SK-N-SH (cell line): ENCODE results near the gene REC8. TPM values are rescaled to one million over a fixed set of nuclear protein-coding genes. Genes with fewer than 3 reads are reported as not detected.

Experiments
- CTCF ChIA-PET: fragments of 300-600, 350-600 bp; formaldehyde crosslinking; extraction: SDS; loops from one replicate; lab custom pipeline; 2021; lab: Yijun Ruan, JAX
- POLR2A ChIA-PET: fragments of 350-600 bp; sonication (Branson Sonifier 250); formaldehyde crosslinking; extraction: SDS; loops from one replicate; lab custom pipeline; 2020; ENCODE audit warnings: antibody characterized with exemption, inconsistent platforms; lab: Yijun Ruan, JAX
- DNase-seq: peaks from one replicate; pipeline ENCODE4 v3.0.0; 2012
- H2AFZ ChIP-seq: fragments of 200-600 bp; sonication (generic); 2 replicates; pipeline ENCODE4 v1.8.1; 2016; ENCODE audit warnings: antibody characterized with exemption, mild to moderate bottlenecking, low read depth
- H3F3A ChIP-seq: fragments of 200-600 bp; sonication (generic); replicated peaks from 2 replicates; pipeline ENCODE3; 2016; ENCODE audit warnings: antibody characterized with exemption, mild to moderate bottlenecking; ENCODE audit not compliant: insufficient read depth
- H3K27ac ChIP-seq, 2 experiments: fragments of 200-500 bp in 1 of 2; fragments of 200-600 bp in 1 of 2; sonication (Bioruptor generic) in 1 of 2; sonication (generic), shearing (Covaris generic) in 1 of 2; 2 replicates each; pipeline versions ENCODE4 v1.5.1 to v1.6.1; 2014 to 2016; ENCODE audit warnings: low read depth in 2 of 2, inconsistent platforms in 1 of 2, low read length in 1 of 2, mild to moderate bottlenecking in 1 of 2, mixed read lengths in 1 of 2
- H3K27me3 ChIP-seq: fragments of 200-600 bp; sonication (generic), shearing (Covaris generic); 2 replicates; pipeline ENCODE4 v1.6.1; 2016; ENCODE audit warnings: mixed run types; ENCODE audit not compliant: insufficient read depth
- H3K36me3 ChIP-seq, 2 experiments: fragments of 200-500 bp in 1 of 2; fragments of 200-600 bp in 1 of 2; sonication (Bioruptor generic) in 1 of 2; sonication (generic) in 1 of 2; replicated peaks in 1 of 2; 2 replicates each; pipeline versions ENCODE3 to v1.5.1; 2014 to 2016; ENCODE audit warnings: low read length in 1 of 2, mild to moderate bottlenecking in 1 of 2; ENCODE audit not compliant: insufficient read depth in 2 of 2, control insufficient read depth in 1 of 2
- H3K4me1 ChIP-seq, 2 experiments: fragments of 200-500 bp in 1 of 2; fragments of 200-600 bp in 1 of 2; sonication (Bioruptor generic) in 1 of 2; sonication (generic), shearing (Covaris generic) in 1 of 2; 2 replicates each; pipeline versions ENCODE4 v1.5.1 to v1.6.1; 2014 to 2016; ENCODE audit warnings: low read depth in 1 of 2, low read length in 1 of 2, mixed run types in 1 of 2; ENCODE audit not compliant: insufficient read depth in 2 of 2, control insufficient read depth in 1 of 2
- H3K4me2 ChIP-seq: fragments of 200-600 bp; sonication (generic), shearing (Covaris generic); 2 replicates; pipeline ENCODE4 v1.6.1; 2017; ENCODE audit warnings: mixed run types
- H3K4me3 ChIP-seq, 2 experiments: fragments of 200-500 bp in 1 of 2; fragments of 200-600 bp in 1 of 2; sonication (Bioruptor generic) in 1 of 2; sonication (generic), shearing (Covaris generic) in 1 of 2; 2 replicates each; pipeline versions ENCODE4 v1.5.1 to v1.8.1; 2014 to 2016; ENCODE audit warnings: low read depth in 2 of 2, inconsistent platforms in 1 of 2, low read length in 1 of 2, mild to moderate bottlenecking in 1 of 2, mixed read lengths in 1 of 2, moderate library complexity in 1 of 2
- H3K79me2 ChIP-seq: fragments of 200-600 bp; sonication (generic); 2 replicates; pipeline ENCODE4 v1.8.1; 2017; ENCODE audit warnings: mild to moderate bottlenecking; ENCODE audit not compliant: insufficient read depth
- H3K9ac ChIP-seq: fragments of 200-600 bp; sonication (generic); 2 replicates; pipeline ENCODE4 v1.6.1; 2017; ENCODE audit warnings: mixed run types
- H3K9me2 ChIP-seq: fragments of 200-600 bp; sonication (generic); 2 replicates; pipeline ENCODE4 v1.6.1; 2017; ENCODE audit warnings: mixed run types
- H3K9me3 ChIP-seq: fragments of 200-600 bp; sonication (generic); 2 replicates; pipeline ENCODE4 v1.6.1; 2017; ENCODE audit warnings: mixed run types, mild to moderate bottlenecking, moderate library complexity
- H4K20me1 ChIP-seq: fragments of 200-600 bp; sonication (generic); 2 replicates; pipeline ENCODE4 v1.6.1; 2017; ENCODE audit warnings: mild to moderate bottlenecking, mixed run types; ENCODE audit not compliant: insufficient read depth
- WGBS: methylation state at CpG from one replicate; pipeline ENCODE4 v1.1.6; 2017; ENCODE audit warnings: low lambda C conversion rate; 5-methylcytosine and 5-hydroxymethylcytosine counted together
- polyA plus RNA-seq, 3 experiments: library from polyadenylated mRNA; depleted of rRNA; stranded (reverse); fragments of >200 nt; gene quantifications; 2 replicates each; pipeline ENCODE4 v1.2.3, GENCODE V29; 2012
- small RNA-seq, 7 experiments: library from RNA; depleted of rRNA; stranded (forward); fragments of <200 nt; gene quantifications; one replicate each; pipeline ENCODE3, GENCODE V24; 2012
- TF ChIP-seq, protein P1 (sequence below): IDR thresholded peaks from 2 replicates; pipeline ENCODE4 v1.4.0; 2012; ENCODE audit warnings: low read depth, borderline replicate concordance

Gene REC8
- polyA plus RNA-seq, 1 of the 3 experiments (the other 2 are of a cell fraction) = 23.2 TPM

DNA sequence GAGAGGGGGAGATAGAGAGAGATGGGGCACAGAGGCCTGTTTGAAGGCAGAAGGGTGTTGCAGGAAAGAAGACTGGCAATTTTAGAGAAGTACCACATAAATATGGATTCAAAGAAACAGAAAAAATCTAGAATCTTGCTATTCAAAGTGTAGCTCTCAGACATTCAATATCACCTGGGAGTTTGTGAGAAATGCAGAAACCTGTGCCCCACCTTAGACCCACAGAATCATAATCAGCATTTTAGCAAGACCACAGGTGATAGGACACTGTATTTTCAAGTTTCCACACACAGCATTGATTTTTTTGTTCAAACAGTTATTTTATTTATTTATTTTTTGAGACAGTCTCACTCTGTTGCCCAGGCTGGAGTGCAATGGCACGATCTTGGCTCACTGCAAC, 57.0 kb downstream of the REC8 start:
- CTCF ChIA-PET = interaction anchor here (0.8 to 2.1 kb wide), 2 partner anchors 13 to 68 kb away, joined by 3 to 11 read pairs; partner anchors contain the start of genes IRF9 and MDP1
- WGBS = 0% methylated on average over 1 of the region's 1 CpG

More for the DNA sequence above, 57.0 kb downstream of the REC8 start:
- Histone ChIP-seq H3K4me2 (no peak overlapping the region), H3K79me2 (peaks cover 95% of the 10 kb centered on the region), H3K4me3 (no peak overlapping the region), H4K20me1 (peaks cover 9% of the 10 kb centered on the region), H3K9me2 (no peaks in the 10 kb centered on the region), H3K9ac (no peak overlapping the region), H3F3A (peaks cover 29% of the 10 kb centered on the region), H3K27me3 (no peaks in the 10 kb centered on the region), H2AFZ (no peak overlapping the region), H3K4me1 (peaks cover 19 to 29% of the 10 kb centered on the region in 2 experiments; a peak in 3 of 4 replicates), H3K27ac (no peak overlapping the region), H3K9me3 (no peaks in the 10 kb centered on the region), H3K36me3 (peaks cover 6 to 22% of the 10 kb centered on the region in 2 experiments)
- DNase-seq = no peak
- POLR2A ChIA-PET = no interaction called here
- TF ChIP-seq, protein P1, sequence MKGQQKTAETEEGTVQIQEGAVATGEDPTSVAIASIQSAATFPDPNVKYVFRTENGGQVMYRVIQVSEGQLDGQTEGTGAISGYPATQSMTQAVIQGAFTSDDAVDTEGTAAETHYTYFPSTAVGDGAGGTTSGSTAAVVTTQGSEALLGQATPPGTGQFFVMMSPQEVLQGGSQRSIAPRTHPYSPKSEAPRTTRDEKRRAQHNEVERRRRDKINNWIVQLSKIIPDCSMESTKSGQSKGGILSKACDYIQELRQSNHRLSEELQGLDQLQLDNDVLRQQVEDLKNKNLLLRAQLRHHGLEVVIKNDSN = no peak

Small RNA genes lying within 50 kb of the gene (small RNA-seq; reads per million reads assigned to genes)
- 0 to 0.59 (median 0) reads per million in 7 experiments for gene AL136295.4
- 0 to 0.59 (median 0) reads per million in 7 experiments for gene CHMP4A
- gene IPO4 = 0 to 1.1 (median 0) reads per million in 7 experiments
- 0 to 1.1 (median 0.29) reads per million in 7 experiments for gene IRF9
- gene MDP1 = 0 to 1.1 (median 0) reads per million in 7 experiments
- gene RNA5SP383 = 0 to 223 (median 0) reads per million in 7 experiments

Other genes starting within 250 kb of the REC8 start
- 42.3 and 50.5 TPM in 2 replicates for gene DHRS4, start 218.3 kb upstream of the REC8 start, polyA plus RNA-seq (2012; rRNA removed)
- 12.1 and 14.6 TPM in 2 replicates for gene DHRS4L2, start 183.2 kb upstream of the REC8 start, polyA plus RNA-seq (2012; rRNA removed)
- 0.32 and 0.43 TPM in 2 replicates for gene CARMIL3, start 120.1 kb upstream of the REC8 start, polyA plus RNA-seq (2012; rRNA removed)
- not detected in 2 replicates for gene CPNE6, start 100.5 kb upstream of the REC8 start, polyA plus RNA-seq (2012; rRNA removed)
- 16.2 and 16.6 TPM in 2 replicates for gene PCK2, start 77.8 kb upstream of the REC8 start, polyA plus RNA-seq (2012; rRNA removed)
- gene DCAF11, start 57.3 kb upstream of the REC8 start, polyA plus RNA-seq (2012; rRNA removed) = 34.6 and 36.7 TPM in 2 replicates
- gene NRL, start 57.1 kb upstream of the REC8 start, polyA plus RNA-seq (2012; rRNA removed) = 0.76 and 0.88 TPM in 2 replicates
- gene FITM1, start 41.4 kb upstream of the REC8 start, polyA plus RNA-seq (2012; rRNA removed) = 0.12 TPM in 1 of 2 replicates, not detected in the other
- gene PSME1, start 35.9 kb upstream of the REC8 start, polyA plus RNA-seq (2012; rRNA removed) = 154 and 287 TPM in 2 replicates
- gene EMC9, start 30.5 kb upstream of the REC8 start, polyA plus RNA-seq (2012; rRNA removed) = 14.5 and 19.3 TPM in 2 replicates
- gene PSME2, start 25.5 kb upstream of the REC8 start, polyA plus RNA-seq (2012; rRNA removed) = 129 and 147 TPM in 2 replicates
- gene RNF31, start 24.6 kb upstream of the REC8 start, polyA plus RNA-seq (2012; rRNA removed) = 19.2 and 20.4 TPM in 2 replicates
- gene IRF9, start 10.8 kb upstream of the REC8 start, polyA plus RNA-seq (2012; rRNA removed) = 37.6 and 43.6 TPM in 2 replicates
- 39.7 and 61.3 TPM in 2 replicates for gene IPO4, start 16.7 kb downstream of the REC8 start, polyA plus RNA-seq (2012; rRNA removed)
- gene TM9SF1, start 23.4 kb downstream of the REC8 start, polyA plus RNA-seq (2012; rRNA removed) = 48.7 and 54.8 TPM in 2 replicates
- 0.05 TPM in 1 of 2 replicates, not detected in the other for gene TSSK4, start 33.6 kb downstream of the REC8 start, polyA plus RNA-seq (2012; rRNA removed)
- gene CHMP4A, start 41.4 kb downstream of the REC8 start, polyA plus RNA-seq (2012; rRNA removed) = 92.4 and 96.1 TPM in 2 replicates
- 36.4 and 36.7 TPM in 2 replicates for gene MDP1, start 44.0 kb downstream of the REC8 start, polyA plus RNA-seq (2012; rRNA removed)
- gene NEDD8, start 60.3 kb downstream of the REC8 start, polyA plus RNA-seq (2012; rRNA removed) = 465 and 534 TPM in 2 replicates
- gene GMPR2, start 60.8 kb downstream of the REC8 start, polyA plus RNA-seq (2012; rRNA removed) = 97.0 and 149 TPM in 2 replicates
- 38.3 and 42.2 TPM in 2 replicates for gene TINF2, start 70.5 kb downstream of the REC8 start, polyA plus RNA-seq (2012; rRNA removed)
- 2.7 and 3.0 TPM in 2 replicates for gene TGM1, start 91.1 kb downstream of the REC8 start, polyA plus RNA-seq (2012; rRNA removed)
- gene RABGGTA, start 99.5 kb downstream of the REC8 start, polyA plus RNA-seq (2012; rRNA removed) = 54.9 and 59.4 TPM in 2 replicates
- gene DHRS1, start 127.7 kb downstream of the REC8 start, polyA plus RNA-seq (2012; rRNA removed) = 65.4 and 71.7 TPM in 2 replicates
- gene NOP9, start 127.8 kb downstream of the REC8 start, polyA plus RNA-seq (2012; rRNA removed) = 11.9 and 17.2 TPM in 2 replicates
- 0.03 and 0.05 TPM in 2 replicates for gene CIDEB, start 135.9 kb downstream of the REC8 start, polyA plus RNA-seq (2012; rRNA removed)
- gene LTB4R2, start 138.1 kb downstream of the REC8 start, polyA plus RNA-seq (2012; rRNA removed) = 8.2 and 12.2 TPM in 2 replicates
- 11.9 and 14.0 TPM in 2 replicates for gene LTB4R, start 139.4 kb downstream of the REC8 start, polyA plus RNA-seq (2012; rRNA removed)
- 0.03 and 0.08 TPM in 2 replicates for gene ADCY4, start 163.0 kb downstream of the REC8 start, polyA plus RNA-seq (2012; rRNA removed)
- gene RIPK3, start 167.9 kb downstream of the REC8 start, polyA plus RNA-seq (2012; rRNA removed) = not detected in 2 replicates
- 24.9 and 25.3 TPM in 2 replicates for gene NFATC4, start 196.1 kb downstream of the REC8 start, polyA plus RNA-seq (2012; rRNA removed)
- 4.7 and 4.8 TPM in 2 replicates for gene NYNRIN, start 226.9 kb downstream of the REC8 start, polyA plus RNA-seq (2012; rRNA removed)